AG20443 (cell line): Measurements from ENCODE around the gene PDIA4.
A peak's percentile ranks its signal among the peaks of the same experiment; 100 is the strongest.

Experiments
- DNase-seq: peaks from one replicate; pipeline ENCODE4 v3.0.0; 2012; ENCODE audit warnings: low spot score, mixed read lengths

The PDIA4 gene

GRCh38 chr7:148967602-148968001 lies 60.7 kb downstream of the PDIA4 start:
- DNase-seq: no peak

- no peak for DNase-seq
These were observed 61.3 kb downstream of the PDIA4 start for GRCh38 chr7:148967032-148967372.

DNA sequence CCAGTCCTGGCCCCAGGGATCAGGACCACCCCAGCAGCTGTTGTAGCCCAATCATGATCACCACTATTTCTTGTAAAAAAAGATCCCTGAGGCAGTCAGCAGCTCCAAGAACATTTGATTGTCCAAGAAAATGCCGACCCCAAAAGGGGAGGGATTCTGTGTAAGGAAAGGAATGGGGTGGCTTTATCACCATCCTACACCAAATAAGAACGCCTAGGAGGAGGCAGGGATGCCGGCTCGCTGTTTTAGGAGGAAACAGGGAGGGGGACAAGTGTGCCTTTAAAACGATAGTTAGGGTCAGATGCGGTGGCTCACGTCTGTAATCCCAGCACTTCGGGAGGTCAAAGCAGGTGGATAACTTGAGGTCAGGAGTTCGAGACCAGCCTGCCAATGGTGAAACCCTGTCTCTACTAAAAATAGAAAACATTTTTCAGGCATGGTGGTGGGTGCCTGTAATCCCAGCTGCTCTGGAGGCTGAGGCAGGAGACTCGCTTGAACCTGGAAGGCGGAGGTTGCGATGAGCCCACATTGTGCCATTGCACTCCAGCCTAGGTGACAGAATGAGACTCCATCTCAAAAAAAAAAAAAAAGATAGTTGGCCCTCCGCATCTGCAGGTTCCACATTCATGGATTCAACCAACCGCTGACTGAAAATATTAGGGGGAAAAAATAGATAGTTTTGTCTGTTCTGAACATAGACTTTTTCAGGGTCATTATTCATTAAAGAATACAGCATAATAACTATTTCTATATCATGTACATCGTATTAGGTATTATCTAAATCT lies 63.6 kb downstream of the PDIA4 start:
- no peak for DNase-seq

- no peak for DNase-seq
These were observed 64.5 kb downstream of the PDIA4 start for GRCh38 chr7:148963583-148964482.

DNA sequence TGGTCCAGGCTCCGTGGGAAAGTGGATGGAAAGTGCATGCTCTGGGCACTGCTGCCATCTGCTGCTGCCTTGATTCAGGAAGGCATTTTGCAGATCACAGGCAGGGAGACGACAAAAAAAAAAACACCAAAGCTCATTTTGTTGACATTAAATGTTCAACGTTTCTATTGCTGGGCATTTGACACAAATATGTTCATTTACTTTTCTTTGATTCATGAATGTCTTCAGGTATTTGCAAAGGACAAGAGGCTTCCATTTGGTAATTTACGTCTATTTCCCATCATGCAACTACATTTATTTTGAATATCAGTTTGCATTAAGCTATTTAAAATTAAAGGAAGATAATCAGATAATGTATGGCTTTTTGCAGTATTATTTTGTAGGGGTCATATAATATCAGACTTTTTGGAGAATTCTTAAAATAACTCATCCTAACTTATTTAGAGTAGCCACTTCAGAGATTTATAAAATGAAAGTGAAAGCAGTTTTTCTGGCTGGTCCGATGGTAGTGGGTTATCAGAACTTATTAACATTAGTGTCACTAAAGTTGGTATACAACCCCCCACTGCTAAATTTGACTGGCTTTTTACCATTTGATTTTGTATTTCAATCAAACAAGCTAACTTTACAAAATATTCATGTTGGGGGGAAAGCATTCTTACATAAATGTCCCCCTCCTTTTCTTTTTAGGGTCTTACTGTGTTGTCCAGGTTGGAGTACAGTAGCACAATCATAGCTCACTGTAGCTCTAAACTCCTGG lies 65.3 kb downstream of the PDIA4 start:
- DNase-seq: peak; percentile 77

GRCh38 chr7:148962440-148962822 lies 65.9 kb downstream of the PDIA4 start:
- DNase-seq: no peak

- no peak for DNase-seq
These were observed 68.6 kb downstream of the PDIA4 start for GRCh38 chr7:148959726-148960125.

DNA sequence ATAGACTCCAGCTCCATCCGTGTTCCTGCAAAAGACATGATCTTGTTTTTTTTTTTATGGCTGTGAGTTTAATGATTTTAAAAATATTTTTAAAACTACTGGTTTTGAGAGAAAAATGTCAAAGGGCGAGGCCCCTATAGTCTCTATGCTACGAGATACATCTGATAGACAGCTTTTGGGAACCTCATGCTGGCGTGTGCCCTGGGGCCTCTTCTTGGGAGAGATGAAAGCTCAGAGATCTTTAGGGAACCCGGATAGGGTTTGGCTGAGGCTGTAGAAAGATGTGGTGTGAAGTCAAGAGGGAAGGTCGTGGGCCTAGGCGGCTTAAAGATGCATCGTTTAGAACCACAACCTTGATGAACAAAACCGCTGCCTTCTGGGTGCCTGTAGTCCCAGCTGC lies 70.2 kb downstream of the PDIA4 start:
- no peak for DNase-seq

DNA sequence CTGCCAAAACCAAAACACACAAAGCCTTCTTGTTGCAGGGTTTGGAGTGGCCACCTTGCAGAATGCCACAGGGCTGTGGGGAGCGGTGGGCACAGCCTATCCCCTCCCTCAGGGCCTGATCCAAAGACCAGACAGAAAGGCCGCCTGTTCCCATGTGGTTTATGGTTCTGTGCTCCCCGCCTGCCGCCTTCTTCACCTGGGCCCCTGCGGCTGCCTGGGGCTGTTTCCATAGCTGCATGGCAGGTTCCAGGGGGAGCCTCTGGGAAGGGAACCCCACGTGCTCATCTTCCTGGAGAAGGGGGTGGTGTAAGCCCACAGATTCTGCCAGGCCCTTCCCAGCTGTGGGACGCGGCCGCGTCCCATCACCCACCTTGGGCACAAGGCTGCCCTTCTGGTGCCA lies 73.5 kb downstream of the PDIA4 start:
- no peak for DNase-seq

- no peak for DNase-seq
These were observed 74.6 kb downstream of the PDIA4 start for GRCh38 chr7:148953676-148954075.
